Common myeloid progenitor, CD34-positive (primary cell): ENCODE data around the gene CELF5.

Source experiments
- CTCF ChIA-PET: fragments of 350-600 bp; sonication (Branson Sonifier 250); formaldehyde crosslinking; loops from one replicate; lab custom pipeline; 2021; ENCODE audit warnings: antibody characterized with exemption; lab: Charles Lee
- POLR2A ChIA-PET: fragments of 350-600 bp; sonication (Branson Sonifier 250); formaldehyde crosslinking; loops from one replicate; lab custom pipeline; 2021; ENCODE audit warnings: antibody characterized with exemption; lab: Charles Lee
- DNase-seq, 3 donors: peaks; one replicate each; pipeline versions ENCODE4 v3.0.0 to v3.0.0-alpha.2; 2013
- H3K27ac ChIP-seq, 2 experiments: 1 replicate in 1 of 2; 2 replicates in 1 of 2; pipeline ENCODE4 v1.7.0; 2013; ENCODE audit warnings: inconsistent platforms in 2 of 2, low read length in 2 of 2, mild to moderate bottlenecking in 2 of 2, low read depth in 1 of 2, moderate library complexity in 1 of 2; ENCODE audit not compliant: severe bottlenecking in 2 of 2, insufficient read depth in 1 of 2, poor library complexity in 1 of 2
- H3K27me3 ChIP-seq, 5 experiments: replicated peaks in 2 of 5; 1 replicate in 3 of 5; 2 replicates in 2 of 5; pipeline versions ENCODE4 v1.6.1 to v1.7.0; 2013; ENCODE audit warnings: low read length in 4 of 5, mild to moderate bottlenecking in 2 of 5, moderate library complexity in 2 of 5, inconsistent platforms in 1 of 5; ENCODE audit not compliant: insufficient read depth in 5 of 5, control insufficient read depth in 4 of 5
- H3K36me3 ChIP-seq, 4 experiments: 1 replicate in 2 of 4; 2 replicates in 2 of 4; pipeline versions ENCODE4 v1.6.1 to v1.7.0; 2013; ENCODE audit warnings: low read length in 3 of 4, control low read depth in 1 of 4, mild to moderate bottlenecking in 1 of 4; ENCODE audit not compliant: control insufficient read depth in 4 of 4, insufficient read depth in 4 of 4
- H3K4me1 ChIP-seq, 4 experiments: 1 replicate in 3 of 4; 2 replicates in 1 of 4; pipeline versions ENCODE4 v1.6.1 to v1.7.1; 2013; ENCODE audit warnings: low read length in 3 of 4, mild to moderate bottlenecking in 3 of 4, control low read depth in 1 of 4, inconsistent platforms in 1 of 4, moderate library complexity in 1 of 4; ENCODE audit not compliant: control insufficient read depth in 4 of 4, insufficient read depth in 4 of 4; ENCODE audit errors: control extremely low read depth in 1 of 4
- H3K4me3 ChIP-seq, 7 experiments: 1 replicate in 4 of 7; 2 replicates in 3 of 7; pipeline versions ENCODE4 v1.5.1 to v1.7.0; 2013; ENCODE audit warnings: mild to moderate bottlenecking in 7 of 7, low read length in 6 of 7, moderate library complexity in 6 of 7, inconsistent platforms in 2 of 7, low read depth in 2 of 7, control low read depth in 1 of 7; ENCODE audit not compliant: insufficient read depth in 4 of 7, control insufficient read depth in 1 of 7; ENCODE audit errors: extremely low read depth in 1 of 7
- H3K9me3 ChIP-seq, 5 experiments: 1 replicate in 4 of 5; 2 replicates in 1 of 5; pipeline versions ENCODE4 v1.6.1 to v1.7.1; 2013; ENCODE audit warnings: low read length in 4 of 5, mild to moderate bottlenecking in 2 of 5, inconsistent platforms in 1 of 5, low read depth in 1 of 5, moderate library complexity in 1 of 5; ENCODE audit not compliant: control insufficient read depth in 4 of 5, insufficient read depth in 2 of 5; ENCODE audit errors: control extremely low read depth in 1 of 5
- WGBS: methylation state at CpG from one replicate; pipeline ENCODE4 v1.1.5; 2013; ENCODE audit not compliant: insufficient coverage; 5-methylcytosine and 5-hydroxymethylcytosine counted together

CELF5 gene

GRCh38 chr19:3320853-3321252 is 96.4 kb downstream of the CELF5 start:
- CTCF ChIA-PET: interaction anchor here (1.1 kb wide), 1 partner anchor 16 kb away, joined by 6 read pairs; no protein-coding TSS in a partner anchor

GRCh38 chr19:3321696-3322095 is 97.2 kb downstream of the CELF5 start:
- 68% methylated on average over 6 of the region's 6 CpGs for WGBS
- Histone ChIP-seq H3K4me3 (no peak overlapping the region), H3K36me3 (no peaks in the 10 kb centered on the region), H3K27ac (no peak overlapping the region), H3K9me3 (no peaks in the 10 kb centered on the region), H3K27me3 (peaks cover 0 to 11% (median 0%) of the 10 kb centered on the region in 5 experiments), H3K4me1 (no peaks in the 10 kb centered on the region)
- CTCF ChIA-PET: interaction anchor here (1.1 kb wide), 1 partner anchor 17 kb away, joined by 6 read pairs; no protein-coding TSS in a partner anchor
- no peak for DNase-seq
- POLR2A ChIA-PET: no interaction called here

More at GRCh38 chr19:3320853-3321252, 96.4 kb downstream of the CELF5 start:
- POLR2A ChIA-PET: no interaction called here
- Histone ChIP-seq H3K4me3 (no peak overlapping the region), H3K27ac (no peak overlapping the region), H3K36me3 (no peaks in the 10 kb centered on the region), H3K27me3 (peaks cover 0 to 11% (median 0%) of the 10 kb centered on the region in 5 experiments), H3K9me3 (no peaks in the 10 kb centered on the region), H3K4me1 (no peaks in the 10 kb centered on the region)
- WGBS: 68% methylated on average over 7 of the region's 8 CpGs
- no peak for DNase-seq

GRCh38 chr19:3322199-3322978 is 97.9 kb downstream of the CELF5 start:
- Histone ChIP-seq H3K9me3 (no peaks in the 10 kb centered on the region), H3K36me3 (no peaks in the 10 kb centered on the region), H3K4me3 (no peak overlapping the region), H3K27ac (no peak overlapping the region), H3K4me1 (no peaks in the 10 kb centered on the region), H3K27me3 (peaks cover 0 to 11% (median 0%) of the 10 kb centered on the region in 5 experiments)
- 87% methylated on average over 6 of the region's 6 CpGs for WGBS
- POLR2A ChIA-PET: no interaction called here
- no peak for DNase-seq
- CTCF ChIA-PET: interaction anchor here (1.1 kb wide), 1 partner anchor 17 kb away, joined by 6 read pairs; no protein-coding TSS in a partner anchor

- no peaks in the 10 kb centered on the region for H3K36me3 ChIP-seq
- ChIA-PET CTCF (interaction anchor here (1.0 to 1.4 kb wide), 3 partner anchors 17 to 144 kb away, joined by 3 to 4 read pairs (median 3); no protein-coding TSS in a partner anchor), POLR2A (no interaction called here)
- 73% methylated on average over 2 of the region's 2 CpGs for WGBS
- H3K4me1 ChIP-seq: no peaks in the 10 kb centered on the region
- no peak overlapping the region for H3K27ac ChIP-seq
- H3K4me3 ChIP-seq: no peak overlapping the region
- DNase-seq: no peak
- H3K9me3 ChIP-seq: no peaks in the 10 kb centered on the region
- H3K27me3 ChIP-seq: peaks cover 0 to 11% (median 0%) of the 10 kb centered on the region in 5 experiments
Measured at GRCh38 chr19:3323026-3323425, 98.6 kb downstream of the CELF5 start.

GRCh38 chr19:3323658-3324057 is 99.2 kb downstream of the CELF5 start:
- H3K4me3 ChIP-seq: no peak overlapping the region
- POLR2A ChIA-PET: no interaction called here
- CTCF ChIA-PET: interaction anchor here (0.8 to 1.4 kb wide), 4 partner anchors 18 to 156 kb away, joined by 3 to 4 read pairs (median 3); no protein-coding TSS in a partner anchor
- no peak for DNase-seq
- no peaks in the 10 kb centered on the region for H3K4me1 ChIP-seq
- no peaks in the 10 kb centered on the region for H3K9me3 ChIP-seq
- no peak overlapping the region for H3K27ac ChIP-seq
- no peaks in the 10 kb centered on the region for H3K36me3 ChIP-seq
- H3K27me3 ChIP-seq: peaks cover 0 to 11% (median 0%) of the 10 kb centered on the region in 5 experiments
- 61% methylated on average over 2 of the region's 2 CpGs for WGBS

- no peaks in the 10 kb centered on the region for H3K36me3 ChIP-seq
- peaks cover 0 to 11% (median 0%) of the 10 kb centered on the region in 5 experiments for H3K27me3 ChIP-seq
- no peak overlapping the region for H3K4me3 ChIP-seq
- DNase-seq: peak; percentile 43 to 62 (median 53)
- POLR2A ChIA-PET: interaction anchor here (0.6 kb wide), 1 partner anchor 112 kb away, joined by 3 read pairs; no protein-coding TSS in a partner anchor
- 45% methylated on average over 4 of the region's 5 CpGs for WGBS
- no peak overlapping the region for H3K27ac ChIP-seq
- no peaks in the 10 kb centered on the region for H3K4me1 ChIP-seq
- no peaks in the 10 kb centered on the region for H3K9me3 ChIP-seq
- CTCF ChIA-PET: interaction anchor here (0.9 to 4.4 kb wide), 5 partner anchors 19 to 147 kb away, joined by 3 to 24 read pairs (median 4); no protein-coding TSS in a partner anchor
Measured at GRCh38 chr19:3324405-3324856, 100.0 kb downstream of the CELF5 start.

- Histone ChIP-seq H3K27me3 (peaks cover 0 to 8% (median 0%) of the 10 kb centered on the region in 5 experiments), H3K4me3 (no peak overlapping the region), H3K27ac (no peak overlapping the region), H3K4me1 (no peaks in the 10 kb centered on the region), H3K36me3 (no peaks in the 10 kb centered on the region), H3K9me3 (no peaks in the 10 kb centered on the region)
- no peak for DNase-seq
- POLR2A ChIA-PET: no interaction called here
- CTCF ChIA-PET: interaction anchor here (0.9 to 4.4 kb wide), 10 partner anchors 10 to 160 kb away, joined by 3 to 24 read pairs (median 4); no protein-coding TSS in a partner anchor
- WGBS: 100% methylated on average over 1 of the region's 1 CpG
Measured at GRCh38 chr19:3325451-3325850, 101.0 kb downstream of the CELF5 start.
